KOPT-K1 (cell line): ENCODE data around the gene ADCY1.

Source experiments
- H3K27ac ChIP-seq: fragments of 200-600 bp; sonication (generic); 2 replicates; pipeline ENCODE4 v1.5.1; 2016; ENCODE audit warnings: antibody characterized with exemption, mild to moderate bottlenecking, low read depth, low read length; ENCODE audit not compliant: poor library complexity, severe bottlenecking
- H3K36me3 ChIP-seq: fragments of 200-600 bp; sonication (generic); 2 replicates; pipeline ENCODE4 v1.5.1; 2017; ENCODE audit warnings: antibody characterized with exemption, mild to moderate bottlenecking, low read length, moderate library complexity; ENCODE audit not compliant: insufficient read depth
- H3K9me3 ChIP-seq: fragments of 200-600 bp; sonication (generic); 2 replicates; pipeline ENCODE4 v1.5.1; 2017; ENCODE audit warnings: antibody characterized with exemption, low read length, mild to moderate bottlenecking; ENCODE audit not compliant: insufficient read depth, poor library complexity, severe bottlenecking

ADCY1 gene

DNA sequence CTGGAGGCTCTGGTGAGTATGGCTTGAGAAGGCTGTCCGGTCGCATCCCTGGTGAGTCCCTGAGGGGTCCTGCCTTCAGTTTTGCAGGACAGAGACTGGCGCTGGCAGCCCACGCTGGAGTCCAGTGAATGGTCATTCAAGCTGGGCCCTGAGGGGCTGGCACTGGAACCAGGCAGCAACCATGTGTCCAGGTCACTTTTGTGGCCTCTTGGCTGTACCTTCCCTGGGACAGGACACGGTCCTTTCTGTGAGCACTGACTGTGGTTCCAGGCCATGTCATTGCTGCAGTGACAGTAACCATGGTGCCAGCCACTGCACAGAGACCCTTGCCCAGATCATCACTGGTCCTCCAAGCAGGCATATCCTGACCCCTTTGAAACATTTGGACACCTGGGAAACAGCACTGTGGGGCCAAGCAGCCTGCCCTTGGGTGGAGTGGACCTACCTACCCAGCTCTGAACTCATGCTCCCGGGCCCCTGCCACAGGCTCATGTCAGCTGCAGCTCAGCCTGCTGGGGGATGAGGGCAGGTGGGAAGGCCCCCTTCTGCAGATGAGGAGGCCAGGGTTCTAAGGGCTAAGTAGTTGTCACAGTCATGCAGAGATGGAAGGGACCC, 72.1 kb downstream of the ADCY1 start:
- H3K27ac ChIP-seq: no peak overlapping the region
- no peaks in the 10 kb centered on the region for H3K36me3 ChIP-seq
- no peaks in the 10 kb centered on the region for H3K9me3 ChIP-seq

DNA sequence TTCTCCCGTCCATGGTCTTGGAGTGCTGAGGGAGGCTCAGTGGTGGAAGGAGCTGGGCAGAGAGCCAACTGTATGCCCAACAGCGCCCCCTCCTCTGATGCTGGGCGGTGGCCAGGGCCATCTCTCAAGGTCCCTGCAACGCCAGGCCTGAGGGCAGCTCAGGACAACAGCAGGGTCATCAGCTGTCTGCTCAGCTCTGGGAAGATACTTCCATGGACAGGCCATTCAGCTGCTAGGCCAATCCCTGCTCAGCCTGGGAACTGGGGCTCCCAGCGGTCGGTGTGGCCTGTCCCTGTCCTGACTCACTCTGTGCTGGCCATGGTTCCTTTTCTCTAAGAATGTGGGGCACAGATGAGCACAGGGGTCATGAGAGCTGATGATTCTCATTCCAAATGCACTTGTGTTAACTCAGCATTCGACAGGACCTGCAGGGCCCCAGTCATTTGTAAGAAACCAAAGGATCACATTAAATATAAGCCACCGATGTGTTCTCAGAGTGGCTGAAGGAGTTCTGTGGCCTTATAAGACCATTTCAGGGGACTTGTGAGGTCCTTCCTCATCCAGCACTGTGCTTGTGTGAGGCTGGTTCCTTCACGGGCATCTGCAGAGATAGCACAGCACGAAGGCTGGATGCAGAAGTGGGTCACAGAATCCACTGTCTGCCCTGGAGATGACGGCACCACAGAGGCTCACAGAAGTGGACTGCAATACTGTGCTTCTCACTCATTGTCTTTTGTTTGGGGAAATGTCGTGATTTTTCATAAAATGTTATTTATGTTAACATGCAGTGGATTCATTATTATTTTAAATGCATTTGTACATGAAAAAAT, 73.0 kb downstream of the ADCY1 start:
- Histone ChIP-seq H3K27ac (no peak overlapping the region), H3K9me3 (no peaks in the 10 kb centered on the region), H3K36me3 (no peaks in the 10 kb centered on the region)

DNA sequence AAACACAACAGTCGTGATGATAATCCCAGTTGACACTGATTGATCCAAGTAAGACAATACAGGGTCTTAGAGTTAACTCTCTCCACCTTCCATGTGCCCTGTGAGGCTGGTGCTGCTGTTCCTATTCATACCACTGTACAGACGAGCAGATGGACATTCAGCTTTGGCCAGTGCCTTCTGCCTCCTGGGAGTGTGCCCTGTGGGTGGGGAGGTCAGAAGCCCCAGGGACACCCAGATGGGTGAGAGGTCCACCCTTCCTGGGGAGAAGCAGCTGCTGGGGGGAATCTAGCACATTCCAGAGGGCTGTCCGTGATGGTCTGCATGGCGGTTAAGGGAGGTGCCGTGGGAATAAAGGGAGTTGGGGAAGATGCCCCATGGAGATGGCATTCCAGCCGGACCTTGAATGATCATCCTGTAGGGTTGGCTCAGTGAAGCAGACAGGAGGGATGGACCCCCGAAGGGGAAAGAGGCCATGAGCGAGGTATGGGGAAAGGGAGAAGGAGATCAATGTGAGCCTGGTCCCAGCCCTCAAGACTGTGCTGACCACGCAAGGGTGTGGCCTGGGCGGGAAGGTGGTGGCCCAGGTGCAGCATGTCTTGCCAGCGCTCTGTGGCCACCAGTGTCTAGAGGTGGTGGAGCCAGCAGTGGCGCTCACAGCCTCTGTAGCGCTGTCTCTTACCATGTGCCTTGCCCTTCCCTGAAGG, 74.0 kb downstream of the ADCY1 start:
- H3K36me3 ChIP-seq: no peaks in the 10 kb centered on the region

DNA sequence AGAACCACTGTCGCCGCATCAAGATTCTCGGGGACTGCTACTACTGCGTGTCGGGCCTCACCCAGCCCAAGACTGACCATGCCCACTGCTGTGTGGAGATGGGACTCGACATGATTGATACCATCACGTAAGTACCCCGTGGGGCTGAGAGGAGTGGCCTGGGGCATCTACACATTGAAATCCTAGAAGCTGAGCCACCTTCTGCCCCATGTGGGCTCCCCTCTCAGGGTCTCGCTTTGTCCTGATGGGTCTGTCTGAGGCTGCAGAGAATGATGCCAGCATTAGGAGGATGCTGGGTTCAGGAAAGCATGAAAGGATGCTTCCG, 74.5 kb downstream of the ADCY1 start:
- Histone ChIP-seq H3K27ac (no peak overlapping the region), H3K9me3 (no peaks in the 10 kb centered on the region), H3K36me3 (no peaks in the 10 kb centered on the region)

More for the DNA sequence above, 74.0 kb downstream of the ADCY1 start:
- Histone ChIP-seq H3K27ac (no peak overlapping the region), H3K9me3 (no peaks in the 10 kb centered on the region)

DNA sequence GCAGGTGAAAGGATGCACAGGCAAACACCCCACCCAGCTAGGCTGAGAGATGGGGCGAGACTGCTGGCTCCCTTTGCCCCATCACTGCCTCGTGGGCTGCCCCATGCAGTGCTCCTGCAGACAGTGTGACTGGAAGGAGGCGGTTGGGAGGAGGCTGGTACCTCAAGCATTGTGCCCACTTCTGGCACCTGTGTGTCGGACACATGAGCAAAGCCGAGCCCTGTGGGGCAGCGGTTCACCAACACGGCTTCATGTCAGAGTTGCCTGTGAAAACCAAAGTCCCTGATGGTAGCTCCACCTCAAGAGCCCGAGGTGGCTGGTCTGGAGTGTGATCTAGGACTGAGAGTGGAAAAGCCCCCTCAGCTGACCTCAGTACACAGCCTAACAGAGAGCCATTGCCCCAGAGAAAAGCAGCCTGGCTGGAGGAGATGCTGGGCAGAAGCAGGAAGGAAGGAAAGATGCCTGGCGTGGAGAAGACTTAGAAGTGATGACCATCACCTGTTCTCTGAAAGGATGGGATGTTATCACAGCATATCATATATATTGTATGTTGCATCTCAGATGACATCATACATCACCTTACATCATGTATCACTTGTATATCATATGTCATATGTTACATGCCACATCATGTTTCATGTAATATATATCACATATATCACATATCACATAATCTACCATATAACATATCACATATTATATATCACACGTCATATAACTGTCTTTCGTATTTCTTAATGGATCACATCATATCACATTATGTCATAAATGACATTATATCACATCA, 75.6 kb downstream of the ADCY1 start:
- Histone ChIP-seq H3K9me3 (no peaks in the 10 kb centered on the region), H3K27ac (no peak overlapping the region)

DNA sequence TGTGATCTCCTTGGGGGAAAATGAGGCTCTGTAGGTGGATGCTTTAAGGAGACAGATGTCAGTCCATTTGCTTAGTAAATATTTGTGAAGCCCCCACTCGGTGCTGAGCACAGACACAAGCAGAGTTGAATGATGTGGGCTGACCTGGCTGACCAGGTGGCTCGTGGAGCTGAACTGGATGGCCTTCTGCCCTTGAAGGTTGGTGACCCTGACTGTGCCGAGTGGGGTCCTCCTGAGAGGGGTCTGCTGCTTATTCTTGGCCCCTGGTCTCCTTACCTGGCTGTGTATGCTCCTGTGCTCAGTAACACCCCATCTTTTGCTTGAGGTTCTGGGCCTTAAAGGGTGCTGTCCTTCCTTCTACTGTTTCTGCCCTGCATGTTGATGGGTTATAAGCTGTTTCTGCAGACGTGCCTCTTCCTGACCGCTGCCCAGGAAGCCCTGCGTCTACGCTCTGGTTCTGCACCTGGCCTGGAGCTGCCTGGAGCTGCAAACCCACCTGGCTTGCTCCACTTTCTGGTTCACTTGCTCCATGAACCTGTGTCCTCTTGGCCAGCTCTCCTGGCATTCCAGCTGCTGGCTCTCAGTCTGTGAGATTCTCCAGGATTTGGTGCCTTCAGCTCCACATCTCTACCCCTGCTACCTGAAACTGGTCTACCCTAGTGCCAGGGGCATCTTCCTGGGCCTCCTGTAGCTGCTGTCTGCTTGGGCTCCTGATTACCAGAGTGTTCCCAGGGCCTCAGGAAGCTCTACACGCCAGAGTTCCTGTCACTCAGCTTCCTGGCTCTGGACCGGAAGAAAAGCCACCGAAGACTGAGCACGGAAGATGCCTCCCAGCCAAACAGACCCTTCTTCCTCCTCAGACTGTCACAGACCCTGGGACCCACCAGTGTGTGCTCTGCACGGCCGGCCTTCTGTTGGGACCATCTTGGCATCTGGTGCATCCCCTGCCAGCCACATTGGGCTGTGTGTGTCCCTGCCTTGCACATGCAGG, 76.5 kb downstream of the ADCY1 start:
- H3K27ac ChIP-seq: no peak overlapping the region
- H3K9me3 ChIP-seq: no peaks in the 10 kb centered on the region
- H3K36me3 ChIP-seq: no peaks in the 10 kb centered on the region

More for the DNA sequence above, 75.6 kb downstream of the ADCY1 start:
- no peaks in the 10 kb centered on the region for H3K36me3 ChIP-seq

DNA sequence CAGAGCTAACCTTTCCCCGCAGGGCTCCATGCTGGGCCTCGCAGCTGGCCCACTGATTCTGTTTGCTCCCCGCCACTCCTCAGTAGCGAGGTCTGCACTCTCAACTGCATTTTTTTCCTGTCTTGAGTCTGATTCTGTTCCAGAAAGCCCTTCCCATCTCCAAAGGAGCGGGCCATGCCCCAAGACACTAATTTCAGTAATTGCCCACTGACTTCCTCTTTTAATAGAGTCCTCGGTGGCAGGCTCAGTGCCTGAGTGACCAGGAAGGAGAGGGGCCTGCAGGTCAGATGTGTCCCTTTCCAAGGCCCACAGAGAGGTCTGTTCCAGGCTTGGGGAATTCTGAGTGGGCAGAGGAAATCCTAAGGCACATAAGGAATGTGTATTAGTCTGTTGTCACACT, 77.4 kb downstream of the ADCY1 start:
- Histone ChIP-seq H3K27ac (no peak overlapping the region), H3K9me3 (no peaks in the 10 kb centered on the region), H3K36me3 (no peaks in the 10 kb centered on the region)

DNA sequence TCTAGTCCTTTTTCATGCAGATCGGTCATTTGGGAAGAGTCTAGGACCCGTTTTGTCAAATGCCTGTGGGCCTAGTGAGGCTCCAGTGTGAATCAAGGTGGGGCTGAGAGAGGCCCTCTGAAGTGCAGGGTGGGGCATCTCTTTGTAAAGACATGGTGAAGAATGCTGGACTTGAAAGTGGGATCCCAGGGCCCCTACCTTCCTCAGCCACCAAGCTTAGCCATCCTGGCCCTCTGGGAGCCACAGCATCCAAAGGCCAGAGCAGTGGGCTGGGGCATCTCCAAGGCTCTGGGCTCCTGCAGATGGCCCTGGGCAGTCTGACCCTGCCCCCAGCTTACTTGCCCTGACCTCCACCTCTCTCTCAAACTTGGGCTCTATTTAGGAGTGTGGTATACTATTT, 78.5 kb downstream of the ADCY1 start:
- Histone ChIP-seq H3K9me3 (no peaks in the 10 kb centered on the region), H3K27ac (no peak overlapping the region), H3K36me3 (no peaks in the 10 kb centered on the region)

DNA sequence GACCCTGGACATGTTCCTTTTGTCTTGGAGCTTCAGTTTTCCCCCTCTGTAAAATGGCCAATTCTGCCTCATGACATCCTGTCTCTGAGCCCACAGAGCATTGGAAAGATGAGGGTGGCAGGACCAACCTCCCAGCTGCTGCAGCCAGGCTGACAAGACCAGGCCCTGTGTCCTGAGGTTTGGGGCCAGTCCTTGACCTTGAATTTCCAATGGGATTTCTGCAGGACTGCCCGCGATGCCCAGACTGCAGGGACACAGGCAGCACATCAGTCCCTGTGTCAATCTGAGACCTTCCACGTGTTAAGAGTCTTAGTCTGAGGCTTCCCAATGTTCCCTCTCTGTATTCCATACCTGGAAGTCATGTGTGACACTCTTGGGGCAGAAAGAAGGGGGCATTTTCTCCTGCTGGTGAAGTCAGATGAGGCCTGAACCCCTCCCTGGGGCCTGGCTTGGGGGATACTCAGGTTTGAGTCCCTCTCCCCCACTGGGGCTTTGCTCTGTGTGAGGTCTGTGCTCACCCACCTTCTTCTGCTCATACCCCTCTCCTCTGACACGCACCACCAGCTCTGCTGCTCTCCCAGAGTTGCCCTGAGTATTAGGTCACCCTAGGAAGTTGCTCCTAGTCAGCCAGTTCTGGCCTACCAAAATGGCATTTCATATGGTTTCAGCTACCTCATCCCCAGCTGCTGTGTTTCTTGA, 79.2 kb downstream of the ADCY1 start:
- no peaks in the 10 kb centered on the region for H3K36me3 ChIP-seq
- no peak overlapping the region for H3K27ac ChIP-seq
- no peaks in the 10 kb centered on the region for H3K9me3 ChIP-seq

DNA sequence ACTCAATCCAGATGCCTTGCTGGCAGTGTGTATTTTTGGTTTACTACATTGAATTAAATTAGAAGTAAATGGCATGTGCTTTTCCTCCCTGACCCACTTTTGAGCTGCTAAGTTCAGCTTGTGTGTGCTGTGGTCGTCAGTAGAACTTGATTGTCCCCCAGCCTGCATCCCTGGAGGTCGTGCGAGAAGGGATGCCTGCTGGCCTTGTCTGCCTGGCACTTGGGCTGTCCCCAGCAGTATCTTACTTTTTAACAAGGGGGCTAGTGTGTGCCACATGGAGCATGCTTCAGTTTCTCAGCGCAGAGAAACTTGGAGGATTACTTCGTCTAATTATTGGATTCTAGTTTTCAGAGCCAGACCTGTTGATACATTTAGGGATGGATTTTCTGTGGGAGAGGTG, 80.2 kb downstream of the ADCY1 start:
- no peaks in the 10 kb centered on the region for H3K36me3 ChIP-seq
- no peaks in the 10 kb centered on the region for H3K9me3 ChIP-seq
- H3K27ac ChIP-seq: no peak overlapping the region

DNA sequence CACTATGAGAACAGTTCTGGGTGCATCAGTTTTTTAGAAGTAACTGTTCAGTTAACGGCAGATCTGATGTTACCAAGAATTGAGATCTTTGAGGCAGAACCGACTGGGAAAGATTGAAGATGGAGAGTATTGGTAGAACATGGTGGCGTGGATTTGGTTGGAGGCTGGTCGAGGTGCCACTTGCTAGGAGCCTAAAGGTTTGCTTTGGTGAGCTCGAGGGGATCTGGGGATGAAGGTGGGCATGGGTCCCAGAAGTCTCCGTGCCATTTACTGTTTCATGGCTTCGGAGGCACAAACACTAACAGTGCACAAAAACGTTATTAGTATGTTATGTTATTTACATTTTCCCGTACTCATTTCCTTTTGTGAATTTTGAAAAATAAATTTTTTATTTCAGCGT, 81.4 kb downstream of the ADCY1 start:
- no peaks in the 10 kb centered on the region for H3K36me3 ChIP-seq
- no peak overlapping the region for H3K27ac ChIP-seq
- H3K9me3 ChIP-seq: no peaks in the 10 kb centered on the region

DNA sequence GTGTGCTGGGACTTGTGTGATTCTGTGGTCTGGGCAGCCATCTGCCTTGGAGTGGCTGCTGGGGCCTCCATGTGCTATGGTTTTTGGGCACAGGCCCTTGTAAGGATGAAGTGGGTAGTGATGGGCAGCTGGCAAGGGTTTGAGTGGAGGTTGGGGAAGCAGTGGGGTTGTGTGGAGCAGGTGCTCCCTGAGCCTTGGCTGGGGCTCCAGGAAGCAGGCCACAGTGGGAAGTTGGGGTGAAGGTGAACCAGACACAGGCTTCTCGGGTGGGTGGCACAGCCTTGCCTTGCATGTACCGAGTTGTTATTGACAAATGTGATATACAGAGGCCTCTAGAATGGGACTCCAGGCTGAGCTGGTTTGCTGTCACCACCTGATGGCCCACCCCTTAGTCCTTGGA, 82.3 kb downstream of the ADCY1 start:
- H3K9me3 ChIP-seq: no peaks in the 10 kb centered on the region
- H3K36me3 ChIP-seq: no peaks in the 10 kb centered on the region
- H3K27ac ChIP-seq: no peak overlapping the region

DNA sequence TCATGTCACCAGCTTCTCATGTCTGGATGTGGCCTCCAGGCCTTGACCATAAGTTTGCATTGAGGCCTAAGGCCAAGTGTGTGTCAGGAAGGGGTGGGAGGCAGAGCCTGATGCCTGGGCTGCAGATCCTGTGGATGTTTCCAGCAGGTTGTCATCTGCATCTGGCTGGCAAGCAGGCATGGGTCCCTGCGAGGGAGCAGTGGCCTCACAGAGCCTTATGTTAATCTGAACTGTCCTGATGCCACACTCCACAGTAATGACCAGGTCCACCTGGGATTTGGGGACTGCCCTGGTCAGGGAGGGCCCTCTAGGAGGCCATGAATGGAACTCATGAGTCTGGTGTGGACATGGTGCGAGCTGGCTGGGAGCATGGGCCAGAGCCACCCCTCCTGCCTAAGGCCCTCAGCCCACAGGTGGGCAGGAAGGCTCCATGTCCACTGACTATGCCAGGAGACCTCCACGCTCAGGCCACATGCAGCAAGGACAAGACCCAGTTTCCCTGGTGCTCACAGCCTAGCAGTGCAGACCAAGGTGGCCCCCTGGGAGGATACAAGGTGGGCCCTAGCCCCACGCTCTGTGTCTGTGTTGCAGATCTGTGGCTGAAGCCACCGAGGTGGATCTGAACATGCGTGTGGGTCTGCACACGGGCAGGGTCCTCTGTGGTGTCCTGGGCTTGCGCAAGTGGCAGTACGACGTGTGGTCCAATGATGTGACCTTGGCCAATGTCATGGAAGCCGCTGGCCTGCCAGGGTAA, 83.1 kb downstream of the ADCY1 start:
- no peak overlapping the region for H3K27ac ChIP-seq
- no peaks in the 10 kb centered on the region for H3K36me3 ChIP-seq
- no peaks in the 10 kb centered on the region for H3K9me3 ChIP-seq
